Dendritic cell treated with granulocyte-macrophage colony-stimulating factor and Interleukin-4, amounts not matched to agents 40 ng/mL and 50 ng/mL, for 4 days (primary cell): ENCODE measurements around the gene GABBR1.
"Not testable (repeated sequence)": the region's sequence is repeated elsewhere in the genome, so short reads cannot be mapped to it uniquely, and the experiment has no call there.

Source experiments
- H3K27ac Mint-ChIP-seq: one replicate; pipeline ENCODE4 v1.8.0; 2022; ENCODE audit warnings: mild to moderate bottlenecking, mixed read lengths
- H3K27me3 Mint-ChIP-seq: one replicate; pipeline ENCODE4 v1.8.0; 2022; ENCODE audit warnings: mild to moderate bottlenecking, mixed read lengths
- H3K36me3 Mint-ChIP-seq: one replicate; pipeline ENCODE4 v1.8.0; 2022; ENCODE audit warnings: low read depth, mixed read lengths
- H3K4me1 Mint-ChIP-seq: one replicate; pipeline ENCODE4 v1.8.0; 2022; ENCODE audit warnings: low read depth, mixed read lengths
- H3K4me3 Mint-ChIP-seq: one replicate; pipeline ENCODE4 v1.8.0; 2022; ENCODE audit warnings: mild to moderate bottlenecking, moderate library complexity, mixed read lengths
- H3K9me3 Mint-ChIP-seq: one replicate; pipeline ENCODE4 v1.8.0; 2022; ENCODE audit warnings: mixed read lengths
- intact Hi-C: fragments of 100-400 bp; cut with micrococcal nuclease; formaldehyde crosslinking; loops from one replicate; pipeline ENCODE4 v1.15.0; 2022

GABBR1 gene

DNA sequence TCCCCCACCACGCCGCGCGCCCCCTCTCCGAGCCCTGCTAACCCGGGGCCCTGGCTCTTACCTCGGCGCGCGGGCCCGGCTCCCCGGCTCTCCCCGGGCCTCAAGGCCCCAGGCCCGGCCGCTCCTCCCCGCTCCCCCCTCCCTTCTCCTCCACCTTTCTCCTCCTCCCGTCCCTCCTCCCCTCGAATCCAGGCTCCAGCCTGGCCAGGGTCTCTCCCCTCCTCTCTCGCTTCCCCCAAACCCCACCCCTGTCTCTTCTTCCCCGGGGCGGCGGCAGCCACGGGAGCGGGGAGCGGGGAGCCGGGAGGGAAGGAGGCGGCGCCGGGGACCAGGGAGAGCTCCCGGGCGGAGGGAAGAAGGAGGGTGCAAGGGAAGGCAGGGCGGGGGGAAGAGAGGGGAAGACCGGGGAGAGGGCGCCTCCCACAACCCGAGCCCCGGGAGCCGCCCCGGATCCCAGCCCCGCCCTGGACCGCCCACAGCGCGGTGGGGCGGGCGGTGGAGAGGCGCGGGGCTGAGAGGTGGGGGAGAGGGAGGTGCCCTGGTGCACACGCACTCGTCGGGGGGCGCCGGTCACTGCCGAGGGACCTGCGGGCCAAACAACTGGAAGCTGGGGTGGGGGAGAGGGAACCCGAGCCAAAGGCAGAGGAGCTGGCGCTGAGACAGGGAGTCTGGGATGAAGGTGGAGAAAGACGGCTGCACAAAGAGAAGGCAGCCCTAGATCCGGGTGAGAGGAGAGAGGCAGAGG lies at the start of gene GABBR1:
Gene GABBR1 (minus strand): TSS at position 395 of the 745 bp plus-strand sequence. CDS start 798 bp downstream, outside the sequence.
- Mint-ChIP-seq H3K27ac (peak within 1 kb of the TSS; percentile 86), H3K36me3 (peaks cover 31% of the 10 kb centered on the region), H3K27me3 (peaks cover 43% of the 10 kb centered on the region), H3K9me3 (no peaks in the 10 kb centered on the region), H3K4me3 (peak within 1 kb of the TSS; percentile 86), H3K4me1 (peaks cover 62% of the 10 kb centered on the region)
- intact Hi-C loops = loop anchor here (2.0 kb wide), 1 partner anchor 16 kb away; no protein-coding TSS in a partner anchor

DNA sequence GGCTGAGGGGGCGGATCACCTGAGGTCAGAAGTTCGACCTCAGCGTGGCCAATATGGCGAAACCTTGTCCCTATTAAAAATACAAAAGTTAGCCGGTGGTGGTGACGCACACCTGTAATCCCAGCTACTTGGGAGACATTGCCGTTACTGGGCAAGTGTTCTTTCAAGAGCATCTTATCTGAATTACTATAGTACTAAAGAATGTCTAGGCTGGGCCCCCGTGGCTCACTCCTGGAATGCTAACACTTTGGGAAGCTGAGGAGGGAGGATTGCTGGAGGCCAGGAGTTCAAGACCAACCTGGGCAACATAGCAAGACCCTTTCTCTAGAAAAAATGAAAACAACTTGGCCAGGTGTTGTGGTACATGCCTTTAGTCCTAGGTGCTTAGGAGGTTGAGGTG lies 48.8 kb upstream of the GABBR1 start:
- H3K27ac Mint-ChIP-seq = no peak overlapping the region
- peaks cover 8% of the 10 kb centered on the region for H3K36me3 Mint-ChIP-seq
- intact Hi-C loops = no loop called here
- no peak overlapping the region for H3K4me3 Mint-ChIP-seq
- H3K4me1 Mint-ChIP-seq = peaks cover 32% of the 10 kb centered on the region
- H3K9me3 Mint-ChIP-seq = no peaks in the 10 kb centered on the region
- H3K27me3 Mint-ChIP-seq = peaks cover 26% of the 10 kb centered on the region

DNA sequence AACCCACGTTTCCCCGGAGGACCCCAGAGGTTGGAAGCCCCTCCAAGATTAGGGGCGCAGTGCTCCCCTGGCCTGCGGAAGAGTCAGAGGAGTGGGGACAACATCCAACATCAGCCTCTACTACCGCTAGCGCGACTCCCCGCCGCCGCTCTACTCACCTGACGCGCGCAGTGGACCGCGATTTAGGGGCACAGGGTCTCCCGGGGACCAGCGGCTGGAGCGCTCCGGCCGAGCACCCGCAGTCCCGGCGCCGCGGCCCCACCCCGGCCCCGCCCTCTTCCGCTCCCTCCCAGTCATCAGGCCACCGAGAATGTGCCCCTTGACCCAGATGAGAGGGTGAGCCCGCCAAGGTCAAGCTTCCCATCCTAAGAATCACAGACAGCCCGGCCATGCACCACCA lies 47.9 kb upstream of the GABBR1 start, which contains the start of gene ZFP57:
Gene ZFP57 (minus strand): TSS at position 249 of the 400 bp plus-strand sequence. CDS start 4,149 bp downstream, outside the sequence.
- peaks cover 13% of the 10 kb centered on the region for H3K36me3 Mint-ChIP-seq
- H3K4me1 Mint-ChIP-seq = peaks cover 35% of the 10 kb centered on the region
- H3K27me3 Mint-ChIP-seq = peaks cover 24% of the 10 kb centered on the region
- peak within 1 kb of the TSS; percentile 59 for H3K27ac Mint-ChIP-seq
- peak within 1 kb of the TSS; percentile 77 for H3K4me3 Mint-ChIP-seq
- H3K9me3 Mint-ChIP-seq = no peaks in the 10 kb centered on the region
- intact Hi-C loops = no loop called here

DNA sequence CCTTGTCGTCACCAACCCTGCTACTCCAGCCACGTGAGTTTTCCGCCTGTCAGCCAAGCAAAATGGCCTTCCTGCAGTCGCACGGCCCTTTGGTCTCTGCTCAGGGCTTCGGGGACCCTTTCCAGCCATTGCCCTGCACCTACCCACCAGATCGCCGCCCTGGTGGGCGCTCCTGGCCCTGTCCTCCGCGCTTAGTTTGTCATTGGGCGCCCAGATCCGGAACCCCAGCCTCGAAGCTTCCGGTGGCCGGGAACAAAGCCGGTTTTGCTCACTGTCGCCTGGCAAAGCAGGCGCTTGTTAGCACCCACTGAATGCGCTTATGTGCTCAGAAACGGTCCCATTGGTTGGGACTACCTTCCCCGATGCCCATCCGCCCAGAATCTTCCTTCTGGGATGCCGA lies 47.4 kb upstream of the GABBR1 start:
- intact Hi-C loops = no loop called here
- Mint-ChIP-seq H3K27me3 (peaks cover 21% of the 10 kb centered on the region), H3K36me3 (peaks cover 17% of the 10 kb centered on the region), H3K27ac (peak overlapping the region; percentile 59), H3K4me3 (peak overlapping the region; percentile 77), H3K9me3 (no peaks in the 10 kb centered on the region), H3K4me1 (peaks cover 35% of the 10 kb centered on the region)

DNA sequence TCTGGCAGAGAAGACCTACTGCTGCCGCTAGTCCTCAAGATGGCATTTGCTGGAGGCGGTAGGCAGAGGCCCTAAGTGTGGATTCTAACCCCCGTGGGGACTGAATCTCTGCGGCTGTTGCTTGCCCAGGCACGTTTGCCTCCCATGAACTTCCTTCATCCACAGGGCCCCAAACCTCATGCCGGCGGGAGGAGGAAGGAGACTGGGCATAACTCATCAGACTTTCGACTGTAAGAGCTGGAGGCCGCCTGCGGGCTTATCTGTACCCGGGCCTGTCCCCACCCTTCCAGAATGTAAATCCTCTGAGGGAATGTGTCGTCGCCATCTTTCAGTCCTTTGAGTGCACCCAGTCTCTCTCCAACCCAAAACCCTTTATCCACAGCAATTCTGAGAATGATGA lies 47.0 kb upstream of the GABBR1 start:
- Mint-ChIP-seq H3K4me3 (peak overlapping the region; percentile 77), H3K9me3 (no peaks in the 10 kb centered on the region), H3K27ac (peak overlapping the region; percentile 59), H3K36me3 (peaks cover 22% of the 10 kb centered on the region), H3K4me1 (peaks cover 35% of the 10 kb centered on the region), H3K27me3 (peaks cover 20% of the 10 kb centered on the region)
- intact Hi-C loops = no loop called here

DNA sequence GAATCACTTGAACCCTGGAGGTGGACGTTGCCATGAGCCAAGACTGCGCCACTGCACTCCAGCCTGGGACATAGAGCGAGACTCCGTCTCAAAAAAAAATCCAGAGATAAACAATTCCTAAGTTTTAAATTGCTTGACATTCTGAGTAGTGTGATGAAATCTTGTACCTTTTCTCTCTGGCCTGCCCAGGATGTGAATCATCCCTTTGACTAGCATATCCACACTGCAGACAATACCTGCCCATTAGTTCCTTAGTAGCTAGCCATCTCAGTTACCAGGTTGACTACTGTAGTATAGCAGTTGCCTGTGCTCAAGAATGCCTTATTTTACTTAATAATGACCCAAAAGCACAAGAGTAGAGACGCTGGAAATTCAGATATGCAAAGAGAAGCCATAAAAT lies 45.1 kb upstream of the GABBR1 start:
- Mint-ChIP-seq H3K27me3 (peaks cover 19% of the 10 kb centered on the region), H3K4me3 (no peak overlapping the region), H3K4me1 (peaks cover 42% of the 10 kb centered on the region), H3K9me3 (no peaks in the 10 kb centered on the region), H3K36me3 (peaks cover 39% of the 10 kb centered on the region), H3K27ac (no peak overlapping the region)
- intact Hi-C loops = no loop called here

DNA sequence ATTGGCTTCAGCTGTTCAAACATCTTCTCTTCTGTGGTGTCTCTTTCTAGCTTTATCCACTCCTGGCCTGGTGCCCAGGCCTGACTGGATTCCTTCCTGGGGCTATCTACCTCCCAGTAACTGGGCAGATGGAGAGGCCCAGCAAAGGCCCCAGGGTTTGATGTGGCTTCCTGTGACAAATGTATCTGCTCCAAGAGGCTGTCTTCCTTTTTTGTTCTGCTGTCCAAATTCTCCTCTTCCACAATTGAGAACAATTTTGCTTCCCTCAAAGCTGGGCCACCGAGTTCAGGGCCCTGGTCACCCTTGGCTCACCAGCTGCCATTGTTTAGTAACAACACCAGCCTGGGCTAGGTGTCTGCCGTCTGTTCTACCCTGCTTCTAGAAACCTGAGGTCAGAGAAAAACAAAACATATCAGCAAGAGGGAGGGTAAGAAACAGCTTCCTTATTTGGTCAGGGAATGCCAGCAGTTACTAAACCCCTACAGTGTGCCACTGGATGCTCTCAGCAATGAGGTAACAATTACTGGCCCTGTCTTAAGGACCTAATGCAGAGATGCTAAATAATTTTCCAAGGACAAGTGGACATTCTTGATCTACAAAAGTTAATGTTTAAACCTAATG lies 44.1 kb upstream of the GABBR1 start:
- Mint-ChIP-seq H3K4me3 (no peak overlapping the region), H3K4me1 (peaks cover 42% of the 10 kb centered on the region), H3K9me3 (no peaks in the 10 kb centered on the region), H3K36me3 (peaks cover 50% of the 10 kb centered on the region), H3K27ac (peak overlapping the region; percentile 45), H3K27me3 (peaks cover 19% of the 10 kb centered on the region)
- intact Hi-C loops = no loop called here

DNA sequence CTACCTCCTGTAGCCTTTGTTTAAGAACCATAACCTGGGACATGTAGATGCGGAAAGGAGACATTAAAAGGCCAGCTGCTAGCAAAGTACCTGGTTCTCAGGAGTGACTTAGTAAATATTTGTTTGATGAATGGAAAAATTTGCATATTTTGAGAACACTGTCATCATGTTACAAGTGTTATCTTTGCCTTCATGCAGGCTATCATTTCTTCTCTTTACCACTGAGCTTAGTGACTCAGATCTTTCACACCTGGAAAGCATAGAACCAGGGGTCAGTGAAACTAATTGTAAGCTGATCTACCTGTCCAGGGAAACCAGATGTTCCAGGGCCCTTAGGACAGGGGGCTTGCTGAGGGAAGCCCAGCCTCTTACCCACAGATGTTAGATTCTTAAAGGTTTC lies 42.6 kb upstream of the GABBR1 start:
- Mint-ChIP-seq H3K4me1 (peaks cover 34% of the 10 kb centered on the region), H3K27ac (no peak overlapping the region), H3K4me3 (no peak overlapping the region), H3K9me3 (no peaks in the 10 kb centered on the region), H3K27me3 (peaks cover 12% of the 10 kb centered on the region), H3K36me3 (peaks cover 51% of the 10 kb centered on the region)
- intact Hi-C loops = no loop called here

DNA sequence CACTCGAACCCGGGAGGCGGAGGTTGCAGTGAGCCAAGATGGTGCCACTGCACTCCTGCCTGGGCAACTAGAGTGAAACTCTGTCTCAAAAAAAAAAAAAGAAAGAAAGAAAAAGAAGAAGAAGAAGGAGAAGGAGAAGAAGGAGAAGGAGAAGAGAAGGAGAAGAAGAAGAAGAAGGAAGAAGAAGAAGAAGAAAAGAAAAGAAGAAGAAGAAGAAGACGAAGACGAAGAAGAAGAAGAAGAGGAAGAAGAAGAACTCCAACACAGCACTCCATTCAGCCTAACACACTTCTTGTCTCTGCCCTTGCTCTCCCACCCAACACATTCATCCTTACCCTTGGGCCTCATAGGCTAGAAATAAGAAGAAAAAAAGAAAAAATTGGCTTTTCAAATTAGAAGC lies 41.0 kb upstream of the GABBR1 start:
- Mint-ChIP-seq H3K4me1 (peaks cover 18% of the 10 kb centered on the region), H3K27ac (no peak overlapping the region), H3K36me3 (peaks cover 49% of the 10 kb centered on the region), H3K27me3 (peaks cover 3% of the 10 kb centered on the region), H3K4me3 (no peak overlapping the region), H3K9me3 (no peaks in the 10 kb centered on the region)
- intact Hi-C loops = no loop called here

DNA sequence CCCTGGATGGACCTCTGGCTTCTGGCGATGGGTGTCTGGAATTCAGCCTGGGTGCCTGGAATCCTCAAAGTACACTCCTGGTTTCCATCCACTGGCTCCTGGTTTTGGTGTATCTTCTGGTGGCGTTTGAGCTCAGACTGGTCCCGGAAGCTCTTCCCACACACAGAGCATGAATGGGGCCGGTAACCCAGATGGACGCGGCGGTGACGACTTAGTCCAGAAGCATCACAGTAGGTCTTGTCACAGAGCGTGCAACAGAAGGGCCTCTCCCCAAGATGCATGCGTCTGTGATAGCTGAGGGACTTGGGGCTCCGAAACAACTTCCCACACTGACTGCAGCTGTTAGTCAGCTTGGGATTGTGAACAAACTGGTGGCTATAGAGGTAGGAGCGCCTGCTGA lies 40.2 kb upstream of the GABBR1 start:
- intact Hi-C loops = no loop called here
- H3K4me3 Mint-ChIP-seq = no peak overlapping the region
- no peak overlapping the region for H3K27ac Mint-ChIP-seq
- peaks cover 3% of the 10 kb centered on the region for H3K27me3 Mint-ChIP-seq
- H3K9me3 Mint-ChIP-seq = no peaks in the 10 kb centered on the region
- H3K36me3 Mint-ChIP-seq = peaks cover 49% of the 10 kb centered on the region
- peaks cover 16% of the 10 kb centered on the region for H3K4me1 Mint-ChIP-seq

DNA sequence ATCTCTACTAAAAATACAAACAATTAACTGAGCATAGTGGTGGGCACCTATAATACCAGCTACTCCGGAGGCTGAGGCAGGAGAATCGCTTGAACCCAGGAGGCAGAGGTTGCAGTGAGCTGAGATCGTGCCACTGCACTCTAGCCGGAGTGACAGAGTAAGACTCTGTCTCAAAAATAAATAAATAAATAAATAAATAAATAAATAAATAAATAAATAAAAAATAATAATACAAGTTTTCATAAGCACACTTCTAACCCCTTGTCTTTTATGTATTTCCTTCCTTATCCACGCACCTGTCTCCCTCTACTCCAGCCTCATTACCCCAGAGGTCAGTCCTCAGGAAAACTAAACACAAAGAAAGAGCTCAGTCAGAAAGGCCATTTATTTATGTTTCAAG lies 39.1 kb upstream of the GABBR1 start:
- H3K27ac Mint-ChIP-seq, intact Hi-C loops, H3K4me3 Mint-ChIP-seq, H3K27me3 Mint-ChIP-seq, H3K9me3 Mint-ChIP-seq: not testable (repeated sequence)
- peaks cover 49% of the 10 kb centered on the region for H3K36me3 Mint-ChIP-seq
- peaks cover 17% of the 10 kb centered on the region for H3K4me1 Mint-ChIP-seq

DNA sequence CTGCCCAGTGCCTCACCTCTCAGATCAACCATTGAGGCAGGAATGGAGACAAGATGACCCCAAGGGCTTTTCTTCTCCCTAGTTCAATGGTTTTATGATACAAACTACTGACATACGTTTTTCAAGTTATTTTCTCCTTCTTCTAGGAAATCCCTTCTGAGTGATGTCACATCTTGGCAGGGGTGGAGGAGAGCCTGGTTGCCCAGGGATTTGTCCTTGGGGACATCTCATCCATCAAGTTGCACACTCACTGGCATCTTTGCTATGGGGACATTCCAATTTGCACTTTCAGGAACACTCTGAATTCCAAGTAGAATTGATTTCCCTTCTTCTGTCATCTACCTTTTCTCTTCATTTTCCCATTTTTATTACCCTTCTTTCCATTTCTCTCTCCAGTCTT lies 38.0 kb upstream of the GABBR1 start:
- intact Hi-C loops = no loop called here
- H3K4me1 Mint-ChIP-seq = peaks cover 21% of the 10 kb centered on the region
- H3K9me3 Mint-ChIP-seq = no peaks in the 10 kb centered on the region
- H3K4me3 Mint-ChIP-seq = no peak overlapping the region
- H3K36me3 Mint-ChIP-seq = peaks cover 46% of the 10 kb centered on the region
- H3K27me3 Mint-ChIP-seq = peaks cover 9% of the 10 kb centered on the region
- no peak overlapping the region for H3K27ac Mint-ChIP-seq

DNA sequence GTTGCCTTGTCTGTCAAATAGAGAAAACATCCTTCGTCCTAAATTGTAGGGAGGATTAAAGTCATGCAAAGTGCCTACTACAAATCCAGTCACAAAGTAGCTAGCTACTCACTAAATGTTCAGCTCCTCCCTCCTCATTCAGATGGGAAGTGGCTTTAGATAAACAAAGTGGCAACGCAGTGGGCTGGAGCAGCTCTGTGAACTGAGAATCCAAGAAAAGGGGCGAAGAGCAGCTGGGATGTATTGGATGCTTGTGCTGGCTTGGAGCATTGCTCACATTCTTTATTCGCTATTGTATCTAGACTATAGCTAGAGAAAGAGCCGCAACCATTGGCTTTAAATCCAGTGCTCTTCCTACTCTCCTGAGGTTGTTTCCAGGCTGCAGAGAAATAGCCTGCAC lies 34.2 kb upstream of the GABBR1 start:
- Mint-ChIP-seq H3K4me1 (peaks cover 18% of the 10 kb centered on the region), H3K27ac (no peak overlapping the region), H3K9me3 (no peaks in the 10 kb centered on the region), H3K4me3 (no peak overlapping the region), H3K27me3 (peaks cover 17% of the 10 kb centered on the region), H3K36me3 (peaks cover 9% of the 10 kb centered on the region)
- intact Hi-C loops = no loop called here

DNA sequence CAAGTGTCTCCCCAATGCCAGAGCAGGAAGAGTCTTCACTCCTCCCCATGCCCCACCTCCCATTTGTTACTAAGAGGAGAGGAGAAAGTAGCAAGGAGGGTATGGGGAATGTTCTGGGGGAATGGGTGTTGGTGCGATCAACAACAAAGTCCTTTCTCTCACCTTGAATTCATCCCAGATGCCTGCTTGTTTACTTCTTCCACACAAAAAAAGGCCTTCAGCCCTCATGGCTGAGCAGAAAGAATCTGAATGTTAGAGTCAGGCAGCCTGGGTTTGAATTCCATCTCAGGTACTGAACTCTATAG lies 33.8 kb upstream of the GABBR1 start:
- no peaks in the 10 kb centered on the region for H3K9me3 Mint-ChIP-seq

More for the DNA sequence above, 33.8 kb upstream of the GABBR1 start:
- H3K27me3 Mint-ChIP-seq = peaks cover 19% of the 10 kb centered on the region
- H3K4me1 Mint-ChIP-seq = peaks cover 18% of the 10 kb centered on the region
- peaks cover 6% of the 10 kb centered on the region for H3K36me3 Mint-ChIP-seq
- intact Hi-C loops = no loop called here
- no peak overlapping the region for H3K27ac Mint-ChIP-seq
- no peak overlapping the region for H3K4me3 Mint-ChIP-seq
